Inflammatory macrophage treated with lipopolysaccharide for 1 hour (primary cell): ENCODE measurements around the gene MAP7.

Source experiments
- DNase-seq, 2 donors: peaks; one replicate each; pipeline ENCODE4 v3.0.0-alpha.2; 2020 to 2022

Gene MAP7

GRCh38 chr6:136563386-136564152 lies 13.3 kb upstream of the MAP7 start:
- no peak for DNase-seq

- no peak for DNase-seq
These were observed 12.0 kb upstream of the MAP7 start for GRCh38 chr6:136562211-136562610.

GRCh38 chr6:136553166-136553787 lies 3.1 kb upstream of the MAP7 start:
- no peak for DNase-seq

DNA sequence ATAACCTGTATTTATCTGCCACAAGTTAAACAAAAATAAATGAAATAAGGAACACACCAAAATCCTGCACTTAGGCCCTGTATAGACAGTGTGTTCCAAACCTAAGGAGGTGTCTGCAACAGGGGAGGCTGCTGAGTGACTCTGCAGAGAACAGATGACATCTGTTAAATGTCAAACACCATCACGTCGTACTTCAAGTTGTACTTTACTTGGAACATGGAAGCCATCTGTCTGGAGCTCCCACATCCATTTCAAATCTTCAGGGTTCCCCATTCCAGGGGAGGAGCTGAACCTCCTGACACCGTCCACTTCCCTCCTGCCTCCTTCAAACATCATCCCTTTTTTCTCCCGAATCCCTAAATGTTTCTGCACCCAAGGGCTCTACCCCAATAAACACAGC lies 1.8 kb upstream of the MAP7 start:
- no peak for DNase-seq

GRCh38 chr6:136551103-136551502 lies 881 bp upstream of the MAP7 start:
- no peak for DNase-seq

GRCh38 chr6:136550045-136550329 lies 235 bp downstream of the MAP7 start:
- DNase-seq = peak in 1 of 2 donors; percentile 18

DNA sequence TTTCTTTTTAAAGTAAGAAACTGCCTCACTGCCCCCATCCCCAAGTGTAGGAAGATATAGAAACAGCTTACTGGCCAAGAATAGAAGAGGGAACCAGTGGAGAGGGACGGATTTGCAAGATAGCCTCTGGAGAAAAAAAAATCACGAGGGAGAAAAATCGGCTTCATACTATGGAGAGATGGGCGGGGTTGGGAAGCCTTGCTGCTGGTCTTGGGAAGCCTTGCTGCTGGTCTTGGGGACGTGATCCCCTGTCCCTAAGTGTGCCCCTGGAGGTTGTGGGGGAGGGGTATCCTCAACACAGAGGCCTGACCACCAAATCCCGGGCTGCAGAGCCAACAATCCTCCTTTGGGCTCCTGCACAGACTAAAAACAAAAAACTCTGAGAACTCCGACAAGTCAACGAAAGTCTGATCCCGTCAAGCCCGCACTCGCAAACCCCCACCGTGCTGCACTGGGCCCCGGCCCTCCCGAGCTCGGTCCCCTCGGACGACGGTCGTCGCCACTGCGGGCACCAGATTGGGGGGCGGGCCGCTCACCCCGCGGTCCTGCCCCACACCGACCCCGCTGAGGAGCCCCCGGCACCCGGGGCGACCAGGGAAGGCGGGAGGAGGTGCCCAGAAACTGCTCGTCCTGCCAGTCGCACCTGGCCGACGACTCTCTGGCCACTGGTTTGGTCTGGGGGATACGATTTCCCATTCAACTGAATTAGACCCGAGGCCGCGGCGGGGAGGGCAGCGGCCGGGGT lies 750 bp downstream of the MAP7 start:
- peak in 1 of 2 donors; percentile 12 for DNase-seq

- DNase-seq = no peak
These were observed 1.5 kb downstream of the MAP7 start for GRCh38 chr6:136548582-136549299.

DNA sequence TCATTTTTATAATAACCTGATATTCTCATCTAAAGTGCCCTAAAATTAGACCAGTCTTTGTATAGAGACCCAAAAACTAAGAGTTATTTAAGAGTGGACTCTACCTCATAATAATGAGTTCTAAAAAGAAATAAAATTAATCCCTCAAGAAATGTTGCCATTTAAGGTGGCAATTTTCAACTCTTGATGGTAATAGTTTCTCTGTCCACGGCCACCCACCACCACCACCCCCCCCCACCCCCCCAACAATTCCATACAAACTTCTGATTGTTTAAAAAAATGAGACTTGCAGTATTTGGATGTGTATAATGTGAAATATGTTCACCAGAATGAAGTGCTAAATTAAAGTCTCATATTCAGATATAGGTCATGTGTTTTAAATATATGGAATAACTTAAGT lies 2.4 kb downstream of the MAP7 start:
- DNase-seq = no peak

DNA sequence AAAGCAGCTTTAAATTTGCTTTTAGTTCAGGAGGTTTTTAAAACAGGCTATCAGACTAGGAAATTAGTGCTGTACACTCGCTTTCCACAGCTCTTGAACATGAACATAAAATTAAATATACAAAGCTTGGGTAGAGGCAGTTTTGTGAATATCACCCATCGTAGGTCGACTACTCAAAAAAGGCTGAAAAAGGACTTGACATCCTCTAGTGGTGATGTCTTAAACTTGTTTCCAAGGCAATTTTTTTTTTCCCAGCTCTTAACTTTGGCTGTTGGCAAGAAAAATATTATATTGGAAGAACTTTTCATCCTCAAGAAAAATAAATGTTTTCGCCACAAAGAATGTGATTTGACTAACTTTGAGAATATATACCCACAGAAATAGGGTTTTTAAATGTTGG lies 2.9 kb downstream of the MAP7 start:
- DNase-seq = peak; percentile 35 to 51

- DNase-seq = no peak
These were observed 3.9 kb downstream of the MAP7 start for GRCh38 chr6:136546331-136546730.

DNA sequence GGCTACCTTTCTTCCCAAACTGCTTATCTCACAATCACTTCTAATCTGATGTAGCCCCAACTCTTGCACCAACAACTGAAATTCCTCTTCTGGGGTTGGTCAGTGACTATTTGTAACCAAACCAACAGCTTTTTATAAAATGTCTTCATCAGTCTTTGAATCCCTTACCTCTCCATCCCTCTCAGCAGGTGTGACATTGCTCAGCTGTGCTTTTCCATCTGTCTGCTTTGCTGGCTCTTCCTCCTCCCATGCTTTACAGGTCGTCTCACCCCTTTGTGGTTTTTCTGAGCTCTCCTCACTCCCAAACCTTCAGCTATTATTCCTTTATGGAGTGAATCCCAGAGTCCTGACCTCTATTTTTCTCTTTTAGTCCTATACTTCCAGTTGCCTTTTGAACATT lies 5.9 kb downstream of the MAP7 start:
- no peak for DNase-seq

DNA sequence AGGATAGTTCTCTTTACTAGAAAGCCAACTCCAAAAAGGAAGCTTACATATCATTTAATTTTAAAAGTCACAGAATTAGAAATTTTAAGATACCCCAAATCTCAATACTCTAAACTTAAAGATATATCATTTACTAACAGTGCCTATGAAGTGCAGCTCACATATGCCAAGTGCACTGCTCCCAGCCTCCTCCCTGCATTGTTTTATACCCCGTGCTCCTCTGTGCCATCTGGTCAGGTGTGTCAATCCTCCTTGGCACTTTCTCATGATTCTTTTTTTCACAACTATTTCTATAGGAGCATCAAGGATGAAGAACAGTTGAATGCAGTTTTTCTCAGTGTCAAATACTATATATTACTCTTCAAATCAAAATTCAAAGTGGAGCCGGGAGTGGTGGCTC lies 8.8 kb downstream of the MAP7 start:
- DNase-seq = no peak

DNA sequence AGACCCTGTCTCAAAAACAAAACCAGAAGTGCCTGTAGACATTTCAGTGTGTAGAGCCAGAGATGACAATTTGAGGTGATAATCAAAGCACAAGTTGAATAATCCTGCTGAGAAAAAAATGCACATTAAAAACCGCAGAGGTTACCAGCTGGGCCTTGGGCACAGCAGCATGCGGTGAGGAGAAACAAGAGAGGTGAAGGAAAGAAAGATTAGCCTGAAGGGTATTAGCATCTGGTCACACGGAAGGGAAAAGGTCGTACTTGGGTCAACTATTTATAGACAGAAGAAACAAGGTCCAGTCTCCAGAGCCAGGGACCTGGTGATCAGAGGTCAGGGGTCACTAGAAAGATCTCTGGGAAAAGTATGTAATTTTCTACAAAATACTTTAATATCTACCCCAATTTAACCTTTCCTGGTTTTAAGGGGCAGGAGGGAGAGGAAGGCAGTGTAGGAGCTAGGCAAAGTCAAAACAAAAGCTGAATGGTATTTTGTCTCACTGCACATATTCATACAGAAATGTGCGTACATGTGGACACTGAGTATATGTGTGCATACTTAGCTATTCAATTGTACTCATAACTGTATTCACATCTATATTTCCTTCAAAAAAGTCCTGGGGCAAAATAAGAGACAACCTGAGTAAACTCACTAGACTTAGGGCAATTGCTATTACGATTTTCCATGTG lies 10.1 kb downstream of the MAP7 start:
- DNase-seq = no peak

GRCh38 chr6:136538836-136539235 lies 11.4 kb downstream of the MAP7 start:
- DNase-seq = no peak

- no peak for DNase-seq
These were observed 14.2 kb downstream of the MAP7 start for GRCh38 chr6:136535880-136536650.

DNA sequence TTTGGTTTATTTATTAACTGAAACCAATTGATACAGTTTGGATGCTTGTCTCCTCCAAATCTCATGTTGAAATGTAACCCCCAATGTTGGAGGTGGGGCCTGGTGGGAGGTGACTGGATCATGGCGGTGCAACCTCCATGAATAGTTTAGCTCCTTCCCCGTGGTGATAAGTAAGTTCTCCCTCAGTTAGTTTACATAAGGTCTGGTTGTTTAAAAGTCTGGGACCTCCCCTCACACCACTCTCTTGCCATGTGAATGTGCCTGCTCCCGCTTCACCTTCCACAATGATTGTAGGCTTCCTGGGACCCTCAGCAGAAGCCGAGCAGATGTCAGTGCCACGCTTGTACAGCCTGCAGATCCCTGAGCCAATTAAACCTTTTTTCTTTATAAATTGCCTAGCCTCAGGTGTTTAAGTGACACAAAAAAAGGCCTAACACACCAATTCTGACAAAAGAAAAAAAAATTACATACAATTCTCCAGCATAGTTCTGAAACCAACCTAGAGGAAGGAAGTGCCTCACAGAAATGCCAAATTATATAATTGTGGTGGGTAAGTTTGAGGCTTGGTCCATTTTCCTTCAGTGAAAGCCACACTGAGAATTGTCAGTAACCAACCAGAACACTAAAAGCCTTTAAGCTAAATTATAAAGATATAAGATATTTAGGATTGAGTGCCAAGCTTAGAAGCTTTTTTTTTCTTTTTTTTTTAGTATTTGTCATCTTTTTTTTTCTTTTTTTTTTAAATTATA lies 15.0 kb downstream of the MAP7 start:
- no peak for DNase-seq

GRCh38 chr6:136534268-136534667 lies 16.0 kb downstream of the MAP7 start:
- DNase-seq = no peak

DNA sequence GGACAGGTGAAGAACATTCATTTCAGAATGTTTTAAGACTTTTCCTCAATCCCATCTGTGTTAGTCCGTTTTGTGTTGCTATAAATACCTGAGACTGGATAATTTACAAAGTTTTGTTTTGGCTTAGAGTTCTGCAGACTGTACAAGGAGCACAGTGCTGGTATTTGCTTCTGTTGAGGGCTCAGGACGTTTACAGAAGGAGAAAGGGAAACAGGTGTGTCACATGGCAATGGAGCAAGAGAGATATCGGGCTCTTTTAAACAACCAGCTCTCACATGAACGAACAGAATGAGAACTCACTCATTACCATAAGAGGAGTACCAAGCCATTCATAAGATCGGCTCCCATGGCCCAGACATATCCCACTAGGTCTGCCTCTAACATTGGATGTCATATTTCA lies 16.7 kb downstream of the MAP7 start:
- DNase-seq = no peak

DNA sequence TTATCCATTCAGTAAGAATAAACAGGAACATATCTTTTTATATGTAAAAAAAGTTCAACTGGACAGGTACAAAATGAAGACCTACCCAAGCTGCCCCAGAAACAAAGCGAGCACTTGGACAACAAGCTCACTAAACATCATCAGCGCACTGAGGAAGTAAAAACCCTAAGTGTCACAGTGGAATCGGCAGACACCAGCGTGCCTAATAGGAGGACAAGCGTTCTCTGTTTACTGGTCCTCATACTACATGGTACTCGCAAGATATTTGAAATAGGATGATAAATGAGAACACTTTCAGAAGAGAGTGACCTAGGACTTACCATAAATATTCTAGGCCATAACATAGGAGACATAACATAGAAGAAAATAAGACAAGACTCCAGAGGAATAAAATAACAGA lies 18.2 kb downstream of the MAP7 start:
- no peak for DNase-seq

GRCh38 chr6:136529710-136530109 lies 20.5 kb downstream of the MAP7 start:
- no peak for DNase-seq
